ENCODE measurements around the gene CCNA2.

GRCh38 chr4:121778991-121779628 lies 44.6 kb downstream of the CCNA2 start:
- TF ChIP-seq CTCF (conservative IDR thresholded peaks at IDR 0.05; ENCODE audit: low read depth, low read length) (no peak), EZH2phosphoT487 (IDR thresholded peaks at IDR 0.05; ENCODE audit: borderline replicate concordance, low read length) (no peak), EZH2 (IDR thresholded peaks at IDR 0.05; ENCODE audit: low read length, unreplicated experiment) (no peak)

Data from PC-3 (cell line).